ENCODE data around the gene C6orf163. TPM values are rescaled to one million over a fixed set of nuclear protein-coding genes. Genes with fewer than 3 reads are reported as not detected.

Gene C6orf163
- total RNA-seq, 1 donor from 2014 or later: 2.9 TPM

- Histone ChIP-seq H3K27me3 (ENCODE audit: insufficient read depth, low read length) (no peaks in the 10 kb centered on the region), H4K20me1 (ENCODE audit: insufficient read depth, low read length) (no peaks in the 10 kb centered on the region)
Observed at GRCh38 chr6:87376643-87377042, 32.0 kb downstream of the C6orf163 start.

GRCh38 chr6:87378947-87379346 is 34.3 kb downstream of the C6orf163 start:
- Histone ChIP-seq H3K9me3 (ENCODE audit: insufficient read depth, low read depth, low read length) (no peaks in the 10 kb centered on the region), H3K27ac (ENCODE audit: low read depth, low read length) (no peak overlapping the region), H3K36me3 (ENCODE audit: insufficient read depth, low read length) (no peaks in the 10 kb centered on the region), H3K79me2 (ENCODE audit: insufficient read depth, low read length) (no peaks in the 10 kb centered on the region), H3K4me2 (ENCODE audit: low read length) (no peak overlapping the region), H3K9ac (ENCODE audit: low read length) (no peak overlapping the region), H3K4me3 (ENCODE audit: insufficient read depth, low read depth, low read length) (no peak overlapping the region), H3K4me1 (ENCODE audit: insufficient read depth, low read length) (no peaks in the 10 kb centered on the region), H4K20me1 (ENCODE audit: insufficient read depth, low read length) (no peaks in the 10 kb centered on the region), H3K27me3 (ENCODE audit: insufficient read depth, low read length) (no peaks in the 10 kb centered on the region), H2AFZ (ENCODE audit: low read depth, low read length) (no peak overlapping the region)
- Mint-ChIP-seq H3K9me3 (ENCODE audit: unreplicated experiment) (no peaks in the 10 kb centered on the region), H3K27me3 (ENCODE audit: low read depth, unreplicated experiment) (no peaks in the 10 kb centered on the region), H3K4me1 (ENCODE audit: low read depth, unreplicated experiment) (no peaks in the 10 kb centered on the region), H3K27ac (ENCODE audit: unreplicated experiment) (no peak overlapping the region), H3K4me3 (ENCODE audit: unreplicated experiment) (no peak overlapping the region), H3K36me3 (ENCODE audit: low read depth, unreplicated experiment) (peaks cover 3% of the 10 kb centered on the region)
- TF ChIP-seq EZH2 (IDR thresholded peaks at IDR 0.05; ENCODE audit: insufficient read depth, low read length) (no peak), CTCF (IDR thresholded peaks at IDR 0.05; ENCODE audit: insufficient read depth, low read depth, low read length) (no peak)
- DNase-seq (ENCODE audit: low read depth) (no peak), FAIRE-seq (no peak)

More at GRCh38 chr6:87376643-87377042, 32.0 kb downstream of the C6orf163 start:
- H3K4me3 Mint-ChIP-seq (ENCODE audit: unreplicated experiment): no peak overlapping the region
- no peak overlapping the region for H3K27ac Mint-ChIP-seq (ENCODE audit: unreplicated experiment)
- Histone ChIP-seq H3K9ac (ENCODE audit: low read length) (no peak overlapping the region), H3K4me3 (ENCODE audit: insufficient read depth, low read depth, low read length) (no peak overlapping the region), H3K36me3 (ENCODE audit: insufficient read depth, low read length) (no peaks in the 10 kb centered on the region), H3K4me2 (ENCODE audit: low read length) (no peak overlapping the region), H2AFZ (ENCODE audit: low read depth, low read length) (no peak overlapping the region), H3K27ac (ENCODE audit: low read depth, low read length) (no peak overlapping the region), H3K79me2 (ENCODE audit: insufficient read depth, low read length) (no peaks in the 10 kb centered on the region), H3K4me1 (ENCODE audit: insufficient read depth, low read length) (no peaks in the 10 kb centered on the region), H3K9me3 (ENCODE audit: insufficient read depth, low read depth, low read length) (no peaks in the 10 kb centered on the region)
- H3K36me3 Mint-ChIP-seq (ENCODE audit: low read depth, unreplicated experiment): peaks cover 3% of the 10 kb centered on the region
- TF ChIP-seq CTCF (IDR thresholded peaks at IDR 0.05; ENCODE audit: insufficient read depth, low read depth, low read length) (no peak), EZH2 (IDR thresholded peaks at IDR 0.05; ENCODE audit: insufficient read depth, low read length) (no peak)
- DNase-seq (ENCODE audit: low read depth) (no peak), FAIRE-seq (no peak)
- no peaks in the 10 kb centered on the region for H3K9me3 Mint-ChIP-seq (ENCODE audit: unreplicated experiment)
- H3K27me3 Mint-ChIP-seq (ENCODE audit: low read depth, unreplicated experiment): no peaks in the 10 kb centered on the region
- H3K4me1 Mint-ChIP-seq (ENCODE audit: low read depth, unreplicated experiment): no peaks in the 10 kb centered on the region

- peaks cover 3% of the 10 kb centered on the region for H3K36me3 Mint-ChIP-seq (ENCODE audit: low read depth, unreplicated experiment)
Observed at GRCh38 chr6:87382861-87383260, 38.2 kb downstream of the C6orf163 start.

More at GRCh38 chr6:87382861-87383260, 38.2 kb downstream of the C6orf163 start:
- TF ChIP-seq CTCF (IDR thresholded peaks at IDR 0.05; ENCODE audit: insufficient read depth, low read depth, low read length) (no peak), EZH2 (IDR thresholded peaks at IDR 0.05; ENCODE audit: insufficient read depth, low read length) (no peak)
- Histone ChIP-seq H3K27ac (ENCODE audit: low read depth, low read length) (no peak overlapping the region), H3K9me3 (ENCODE audit: insufficient read depth, low read depth, low read length) (no peaks in the 10 kb centered on the region), H2AFZ (ENCODE audit: low read depth, low read length) (no peak overlapping the region), H3K9ac (ENCODE audit: low read length) (no peak overlapping the region), H3K4me3 (ENCODE audit: insufficient read depth, low read depth, low read length) (no peak overlapping the region), H3K79me2 (ENCODE audit: insufficient read depth, low read length) (no peaks in the 10 kb centered on the region), H3K27me3 (ENCODE audit: insufficient read depth, low read length) (no peaks in the 10 kb centered on the region), H3K4me1 (ENCODE audit: insufficient read depth, low read length) (no peaks in the 10 kb centered on the region), H3K36me3 (ENCODE audit: insufficient read depth, low read length) (no peaks in the 10 kb centered on the region), H3K4me2 (ENCODE audit: low read length) (no peak overlapping the region), H4K20me1 (ENCODE audit: insufficient read depth, low read length) (no peaks in the 10 kb centered on the region)
- FAIRE-seq (no peak), DNase-seq (ENCODE audit: low read depth) (no peak)
- Mint-ChIP-seq H3K4me3 (ENCODE audit: unreplicated experiment) (no peak overlapping the region), H3K4me1 (ENCODE audit: low read depth, unreplicated experiment) (no peaks in the 10 kb centered on the region), H3K27ac (ENCODE audit: unreplicated experiment) (no peak overlapping the region), H3K27me3 (ENCODE audit: low read depth, unreplicated experiment) (no peaks in the 10 kb centered on the region), H3K9me3 (ENCODE audit: unreplicated experiment) (no peaks in the 10 kb centered on the region)

Data from astrocyte (in vitro differentiated cells and primary cell).